GM21360 (cell line): ENCODE measurements around the gene TMEM235.

Experiments
- ATAC-seq: cut with Tn5 transposase; IDR thresholded peaks from one replicate; pipeline ENCODE4 v1.9.1; 2021; ENCODE audit warnings: mild to moderate bottlenecking, moderate library complexity; ENCODE audit not compliant: unreplicated experiment

TMEM235 gene

DNA sequence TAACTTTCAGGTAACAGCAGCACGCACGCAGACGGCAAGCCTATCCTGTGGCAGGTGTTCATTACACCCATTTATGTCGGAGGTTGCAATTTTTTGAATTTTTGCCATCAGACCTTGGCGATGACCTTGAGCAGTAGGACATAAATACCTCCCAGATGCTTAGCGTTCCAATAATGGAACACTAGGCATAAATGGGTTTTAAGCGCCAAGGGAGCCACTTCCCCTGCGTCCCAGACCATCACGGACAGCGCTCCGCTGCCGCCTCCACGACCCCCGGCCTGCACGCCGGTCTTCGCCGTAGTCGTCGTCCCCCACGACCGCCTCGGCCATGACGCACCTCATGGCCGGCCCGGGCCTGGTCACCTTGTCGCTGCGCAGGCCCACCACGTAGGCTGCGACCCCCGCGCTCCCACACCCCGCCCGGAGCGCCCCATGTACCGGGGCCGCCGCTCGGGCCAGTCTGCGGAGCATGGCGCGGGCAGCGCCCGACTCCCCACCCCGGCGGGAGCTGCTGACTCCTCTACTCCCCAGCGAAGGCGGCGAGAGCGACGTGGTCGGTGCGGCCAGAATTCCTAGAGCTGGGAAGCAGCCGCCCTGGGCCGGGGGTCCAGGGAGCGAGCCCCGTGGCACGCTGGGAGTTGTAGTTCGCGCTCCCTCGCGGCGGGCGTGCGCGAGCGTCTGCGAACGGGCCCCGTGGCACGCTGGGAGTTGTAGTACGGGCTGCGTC is 22.7 kb downstream of the TMEM235 start:
- ATAC-seq: peak; percentile 46

DNA sequence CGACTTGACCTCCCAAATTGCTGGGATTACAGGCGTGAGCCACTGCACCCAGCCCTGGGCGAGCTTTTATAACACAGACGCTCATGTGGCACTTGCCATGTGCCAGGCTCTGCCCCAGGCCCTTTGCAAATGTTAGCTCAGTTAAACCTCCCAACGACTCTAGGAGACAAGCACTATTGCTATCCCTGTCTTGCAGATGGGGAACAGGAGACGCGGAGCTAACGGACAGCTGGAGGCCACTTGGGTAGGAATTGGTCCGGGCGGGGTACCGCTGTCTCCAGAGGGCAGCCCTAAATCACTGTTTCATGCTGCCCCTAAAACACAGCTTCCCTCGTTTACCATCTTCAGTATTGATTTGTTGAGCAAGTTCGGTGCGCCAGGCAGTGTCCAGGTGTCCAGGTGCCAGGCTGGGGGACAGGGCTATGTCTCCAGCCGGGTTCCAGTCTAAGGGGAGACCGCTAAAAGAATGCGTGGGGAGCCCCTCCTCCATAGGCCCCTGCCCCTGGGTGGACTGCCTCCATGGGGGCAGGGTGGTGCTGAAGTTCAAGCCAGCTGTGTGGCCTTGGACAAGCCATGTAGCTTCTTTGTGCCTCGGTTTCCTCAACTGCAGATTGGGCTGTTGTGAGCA is 23.7 kb downstream of the TMEM235 start:
- no peak for ATAC-seq

DNA sequence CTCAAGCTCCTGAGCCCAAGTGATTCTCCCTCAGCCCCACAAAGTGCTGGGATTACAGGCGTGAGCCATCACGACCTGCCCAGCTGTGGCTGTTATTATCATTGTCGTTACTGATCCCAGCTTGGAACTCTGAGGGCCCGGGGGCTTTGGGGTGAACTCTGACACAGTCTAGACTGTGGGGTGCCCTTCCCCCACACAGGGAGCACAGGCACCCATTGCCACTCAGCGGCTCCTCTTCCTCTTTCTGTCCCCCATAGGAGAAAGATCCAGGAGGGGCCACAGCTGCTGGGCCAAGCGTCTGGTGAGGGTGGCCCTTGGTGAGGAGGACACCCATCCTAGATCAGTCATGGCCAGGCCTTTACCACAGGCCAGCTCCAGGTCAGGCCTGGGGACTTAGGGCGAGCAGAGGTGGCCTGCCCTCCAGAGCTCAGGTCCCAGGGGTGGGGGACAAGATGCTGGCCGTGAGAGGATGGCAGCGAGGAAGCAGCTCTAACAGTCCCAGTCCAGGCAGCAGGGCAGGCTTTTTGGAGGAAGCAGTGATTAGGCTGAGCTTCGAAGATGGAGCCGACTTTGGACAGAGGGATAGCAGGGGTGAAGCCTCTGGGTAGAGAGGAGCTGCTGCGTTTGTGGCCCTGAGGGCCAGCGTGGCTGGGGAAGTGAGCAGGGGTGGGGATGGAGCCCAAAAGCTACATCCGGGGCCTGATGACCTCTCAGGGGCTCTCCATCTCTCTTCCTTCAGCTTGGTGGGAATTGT is 24.7 kb downstream of the TMEM235 start:
- no peak for ATAC-seq

DNA sequence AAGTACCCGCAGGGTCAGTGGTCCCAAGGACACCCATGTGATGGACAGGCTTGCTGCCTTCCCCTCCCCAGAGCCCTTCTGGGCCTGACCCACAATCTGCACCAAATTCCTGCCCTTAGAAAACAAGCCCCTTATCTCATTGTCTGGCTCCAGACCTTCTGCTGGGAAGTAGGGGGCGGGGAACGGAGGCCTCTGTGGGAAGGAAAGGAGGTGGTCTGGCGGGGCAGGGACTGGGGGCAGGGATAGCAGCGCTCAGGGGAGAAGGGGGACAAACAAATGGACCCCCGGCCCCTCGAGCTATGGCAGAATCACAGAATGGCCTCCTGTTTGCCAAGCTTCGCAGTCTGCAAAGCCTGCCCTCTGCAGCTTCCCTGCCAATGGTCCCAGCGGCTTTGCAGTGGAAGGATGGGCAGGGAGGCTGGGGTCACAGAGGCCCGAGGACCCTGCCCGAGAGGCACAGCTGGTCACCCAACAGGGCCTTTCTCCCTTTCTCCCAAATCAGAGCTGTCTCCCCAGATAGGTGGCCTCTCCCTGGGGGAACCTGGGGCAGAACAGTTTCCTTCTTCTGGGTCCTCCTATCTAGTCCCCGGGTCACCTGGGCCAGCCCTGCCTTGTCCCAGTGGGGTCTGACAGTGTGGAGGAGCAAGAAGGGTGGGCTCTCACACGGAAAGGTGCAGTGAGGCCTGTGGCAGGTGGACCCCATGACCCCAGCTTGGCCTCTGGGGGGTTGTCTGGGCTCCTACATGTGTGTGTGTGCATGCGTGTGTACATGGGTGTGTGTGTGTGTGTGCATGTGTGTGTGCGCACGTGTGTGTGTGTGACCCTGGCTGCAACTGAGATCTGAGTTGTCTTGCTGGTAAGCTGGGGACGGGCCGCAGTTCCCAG is 25.5 kb downstream of the TMEM235 start:
- no peak for ATAC-seq

DNA sequence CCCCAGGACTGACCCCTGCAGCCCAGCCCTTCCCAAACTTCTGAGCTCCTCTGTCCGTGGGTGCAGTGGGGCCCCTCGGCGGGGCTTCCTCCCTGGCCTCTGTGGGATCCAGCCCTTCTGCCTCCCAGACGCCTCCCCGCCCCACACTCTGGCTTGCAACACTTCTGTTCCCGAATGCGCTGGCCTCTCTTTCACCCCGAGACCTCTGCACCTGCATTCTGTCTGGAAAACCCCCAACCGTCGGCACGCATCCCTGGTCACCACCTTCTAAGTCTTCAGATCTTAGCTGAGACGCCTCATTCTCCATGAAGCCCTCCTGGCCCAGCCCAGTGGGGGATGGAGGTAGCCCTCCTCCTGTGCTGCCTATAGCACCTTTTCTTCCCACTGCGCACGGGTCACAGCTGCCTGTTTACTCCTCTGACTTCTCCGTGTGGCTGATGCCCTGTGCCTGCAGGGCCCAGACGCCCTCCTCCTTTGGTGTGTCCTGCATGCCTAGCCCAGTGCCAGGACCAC is 26.4 kb downstream of the TMEM235 start:
- no peak for ATAC-seq

DNA sequence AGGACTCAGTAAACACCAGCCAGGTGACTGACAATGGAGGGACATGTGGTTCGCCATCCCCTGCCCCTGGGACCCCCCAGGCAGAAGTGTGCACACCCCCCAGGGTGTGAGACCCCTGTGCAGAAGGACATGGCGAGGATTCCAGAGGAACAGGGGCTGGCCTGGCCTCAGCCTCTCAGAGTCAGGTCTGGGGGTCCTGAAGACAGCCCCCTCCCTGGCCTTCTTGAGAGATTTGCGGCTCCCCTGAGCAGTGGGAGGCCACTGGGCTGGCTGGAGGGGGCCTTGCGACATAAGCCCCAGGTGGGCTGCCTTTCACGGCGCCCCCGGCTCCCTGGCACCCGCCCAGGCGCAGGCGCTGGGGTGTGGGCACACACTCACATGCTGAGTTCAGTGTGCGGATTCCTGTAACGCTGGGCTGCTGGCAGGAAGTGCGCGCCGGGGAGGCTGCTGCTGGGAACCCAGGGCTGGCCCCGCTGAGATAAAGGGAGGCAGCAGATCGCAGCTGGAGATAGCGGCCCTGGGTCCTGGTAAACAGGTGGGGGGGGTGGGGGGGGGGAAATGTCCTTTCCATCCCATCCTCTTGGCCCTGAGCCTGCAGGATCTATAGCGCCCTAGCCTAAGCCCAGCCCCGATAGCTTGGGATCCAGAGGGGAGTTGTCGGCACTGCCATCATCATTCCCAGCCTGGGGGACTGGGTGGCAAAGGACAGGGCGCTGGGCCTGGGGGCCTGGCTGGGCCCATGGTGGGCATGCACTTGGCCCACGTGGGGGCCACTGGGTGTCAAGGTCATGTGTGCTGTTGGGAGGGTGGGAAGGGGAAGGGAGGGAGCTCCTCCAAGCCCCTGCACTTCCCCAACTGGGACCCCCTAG is 27.1 kb downstream of the TMEM235 start:
- no peak for ATAC-seq

DNA sequence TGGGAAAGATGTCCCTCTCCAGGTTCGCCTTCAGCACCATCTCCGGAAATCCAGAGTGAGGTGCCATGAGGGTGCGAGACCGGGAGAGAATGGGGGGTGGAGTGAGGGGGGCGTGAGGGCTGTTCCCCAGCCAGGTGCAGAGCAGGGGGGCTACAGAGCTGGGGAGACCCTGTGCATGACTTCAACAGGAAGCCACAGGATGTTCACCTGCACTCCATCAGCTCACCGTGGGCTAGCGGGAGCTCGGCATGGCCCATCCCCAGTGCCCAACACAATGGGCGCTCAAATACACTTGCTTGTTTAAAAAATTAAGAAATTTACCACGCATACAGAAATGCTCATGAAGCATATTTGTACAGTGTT is 27.7 kb downstream of the TMEM235 start:
- ATAC-seq: no peak

DNA sequence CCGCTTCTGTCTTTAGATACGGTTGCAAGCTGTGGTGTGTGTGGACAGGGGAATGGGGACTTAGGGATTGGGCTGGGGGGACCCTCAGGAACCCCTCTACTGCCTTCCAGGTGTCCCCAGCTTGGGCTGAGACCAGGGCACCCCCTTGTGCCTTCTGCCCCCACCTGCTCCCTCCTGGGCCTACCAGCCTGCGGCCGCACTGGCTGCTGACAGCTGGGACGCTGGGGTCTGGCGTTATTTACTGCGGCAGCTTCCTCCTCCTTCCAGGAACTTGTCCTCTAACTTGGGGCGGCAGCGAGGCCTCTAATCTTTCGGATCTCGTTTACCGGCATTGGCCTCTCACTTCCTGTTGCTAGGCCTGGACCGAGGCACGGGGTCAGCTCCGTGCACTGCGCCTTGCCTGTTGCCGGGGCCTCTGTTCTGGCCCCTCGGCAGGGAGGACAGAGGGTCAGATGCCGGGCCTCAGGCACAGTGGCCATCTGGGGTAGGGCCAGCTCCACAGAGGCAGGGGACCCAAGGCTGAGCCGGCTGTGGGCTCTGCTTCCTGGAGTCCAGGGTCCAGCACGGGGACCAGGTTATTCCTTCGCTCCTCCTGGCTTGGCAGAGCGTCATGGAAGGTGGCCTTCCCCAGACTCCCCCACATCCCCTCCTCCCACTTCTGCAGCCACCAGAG is 31.8 kb downstream of the TMEM235 start:
- no peak for ATAC-seq

DNA sequence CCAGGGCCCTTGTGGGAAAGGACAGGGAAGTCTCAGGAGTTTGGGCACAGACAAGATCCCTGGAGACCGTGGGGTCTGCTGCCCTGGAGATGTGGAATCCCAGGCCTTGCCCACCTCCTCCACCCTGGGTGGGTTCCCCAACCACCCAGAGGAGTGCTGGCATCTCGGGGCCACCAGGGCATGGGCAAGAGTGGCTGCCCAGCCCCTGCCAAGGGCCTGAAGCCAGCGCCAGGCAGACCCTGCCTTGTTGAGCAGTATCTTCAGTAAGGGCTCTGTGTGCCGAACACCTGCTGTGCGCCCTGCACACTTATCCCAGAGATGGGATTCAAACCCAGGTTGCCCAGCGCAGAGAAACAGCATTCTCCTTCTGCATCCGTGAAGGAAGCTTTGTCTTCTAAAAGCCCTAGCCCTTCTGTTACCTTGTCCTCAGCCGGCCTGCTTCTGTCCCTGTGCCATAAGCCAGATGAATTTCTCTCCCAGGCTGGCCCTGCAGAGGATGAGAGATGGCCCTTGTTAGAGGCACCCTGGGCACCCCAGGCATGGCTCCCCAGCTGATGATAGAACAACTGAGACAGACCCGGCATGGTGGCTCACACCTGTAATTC is 32.4 kb downstream of the TMEM235 start:
- no peak for ATAC-seq

DNA sequence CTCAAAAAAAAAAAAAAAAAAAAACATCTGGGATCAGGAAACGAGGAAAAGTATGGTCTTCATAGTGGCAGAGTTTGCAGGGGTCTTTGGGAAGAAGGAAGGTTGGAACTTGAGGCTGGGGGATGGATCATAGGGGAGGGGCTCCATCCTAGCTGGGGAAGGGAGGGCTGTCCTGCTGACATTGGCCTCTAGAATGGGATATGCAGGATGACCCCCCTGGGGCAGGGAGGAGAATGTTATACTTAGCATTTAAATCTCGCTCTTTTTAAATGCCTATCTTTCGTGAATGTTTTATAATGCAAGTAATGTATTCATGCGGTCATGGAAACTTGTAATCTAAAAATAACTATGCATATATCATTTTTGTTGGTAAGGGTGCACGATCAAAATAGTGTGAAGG is 33.2 kb downstream of the TMEM235 start:
- ATAC-seq: no peak

DNA sequence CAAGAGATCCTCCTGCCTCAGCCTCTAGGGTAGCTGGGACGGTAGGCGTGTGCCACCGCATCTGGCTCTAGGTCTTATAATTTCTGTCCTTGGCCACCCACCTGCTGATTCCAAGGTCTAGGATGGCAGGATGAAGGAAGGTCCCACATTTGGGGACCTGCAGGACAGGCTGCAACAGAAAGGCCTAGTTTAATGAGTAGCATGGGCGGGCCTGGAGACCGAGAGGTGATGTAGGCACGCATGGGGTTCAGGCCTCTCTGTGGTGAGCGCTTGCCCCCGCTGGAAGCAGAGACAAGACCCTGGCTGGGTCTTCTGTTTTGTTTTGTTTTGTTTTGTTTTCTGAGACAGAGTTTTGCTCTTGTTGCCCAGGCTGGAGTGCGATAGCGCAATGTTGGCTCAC is 33.7 kb downstream of the TMEM235 start:
- ATAC-seq: no peak

DNA sequence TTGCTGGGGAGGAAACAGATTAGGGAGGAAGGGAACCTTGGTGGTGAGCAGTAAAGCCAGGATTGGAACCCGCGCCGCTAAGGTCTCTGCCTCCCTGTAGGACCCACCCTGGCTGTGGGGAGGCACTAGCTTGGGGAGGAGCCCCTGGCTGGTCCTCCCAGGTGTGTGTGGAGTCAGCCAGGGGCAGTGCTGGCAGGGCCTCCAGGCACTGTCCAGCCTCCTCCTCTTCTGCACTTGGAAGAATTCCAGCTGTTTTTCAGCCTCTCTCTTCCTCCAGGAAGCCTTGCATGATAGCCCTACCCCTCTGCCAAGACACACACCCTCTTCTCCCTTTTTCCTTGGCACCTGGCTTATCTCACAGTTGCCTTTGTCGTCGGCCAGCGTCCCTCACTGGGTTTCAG is 34.8 kb downstream of the TMEM235 start:
- no peak for ATAC-seq

DNA sequence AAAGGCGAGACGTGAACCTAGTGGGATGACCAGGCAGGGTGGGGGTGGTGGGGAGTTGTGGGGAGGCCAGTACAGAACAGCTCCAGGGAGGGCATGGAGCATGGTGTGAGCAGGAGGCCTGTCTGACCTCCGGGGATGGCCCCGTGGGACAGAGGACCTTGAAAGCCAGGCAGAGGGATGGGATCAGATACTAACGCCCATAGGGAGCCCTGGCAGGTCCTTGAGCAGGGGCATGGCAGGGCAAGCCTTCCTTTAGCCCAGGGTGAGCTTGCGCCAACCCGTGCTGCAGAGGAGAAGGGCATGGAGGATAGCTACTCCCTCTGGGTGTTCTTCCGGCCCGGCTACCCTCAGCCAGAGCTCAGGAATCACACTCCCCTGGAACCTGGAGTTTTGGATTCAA is 35.3 kb downstream of the TMEM235 start:
- ATAC-seq: no peak

DNA sequence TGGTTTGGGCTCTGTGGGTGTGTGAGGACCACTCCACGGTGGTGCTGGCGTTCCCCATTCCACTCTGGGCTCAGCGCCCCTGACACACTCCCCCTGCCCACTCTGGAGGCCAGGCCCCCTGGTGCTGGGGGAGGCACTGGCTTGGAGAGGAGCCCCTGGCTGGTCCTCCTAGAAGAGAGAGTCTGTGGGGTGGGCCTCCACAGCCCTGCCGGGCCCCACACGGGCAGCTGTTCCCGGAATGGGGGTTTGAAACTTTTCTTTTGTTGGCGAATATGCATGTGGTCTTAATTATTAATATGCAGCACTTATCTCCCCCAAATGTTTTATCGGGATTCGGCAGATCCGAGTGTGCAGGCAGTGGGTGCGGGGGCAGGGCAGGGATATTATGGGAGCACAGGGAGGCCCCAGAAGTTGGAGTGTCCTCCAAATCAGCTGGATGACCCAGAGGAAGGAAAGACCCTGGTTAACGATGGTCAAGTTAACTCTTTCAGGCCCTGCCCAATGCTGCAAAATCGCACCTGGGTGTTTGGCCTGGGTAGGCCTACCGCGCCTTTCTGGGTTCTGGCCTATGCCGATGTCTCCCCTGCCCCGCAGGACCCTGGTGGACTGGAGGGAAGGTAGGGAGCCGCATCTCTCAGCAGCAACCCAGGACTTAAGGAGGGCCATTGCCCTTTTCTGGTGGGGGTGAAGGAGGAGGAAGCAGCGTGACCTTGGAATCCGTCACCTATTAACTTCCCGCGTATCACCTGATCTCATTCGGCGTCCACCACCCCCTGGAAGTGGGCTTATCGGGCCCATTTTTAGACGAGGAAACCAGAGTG is 36.0 kb downstream of the TMEM235 start:
- ATAC-seq: no peak

DNA sequence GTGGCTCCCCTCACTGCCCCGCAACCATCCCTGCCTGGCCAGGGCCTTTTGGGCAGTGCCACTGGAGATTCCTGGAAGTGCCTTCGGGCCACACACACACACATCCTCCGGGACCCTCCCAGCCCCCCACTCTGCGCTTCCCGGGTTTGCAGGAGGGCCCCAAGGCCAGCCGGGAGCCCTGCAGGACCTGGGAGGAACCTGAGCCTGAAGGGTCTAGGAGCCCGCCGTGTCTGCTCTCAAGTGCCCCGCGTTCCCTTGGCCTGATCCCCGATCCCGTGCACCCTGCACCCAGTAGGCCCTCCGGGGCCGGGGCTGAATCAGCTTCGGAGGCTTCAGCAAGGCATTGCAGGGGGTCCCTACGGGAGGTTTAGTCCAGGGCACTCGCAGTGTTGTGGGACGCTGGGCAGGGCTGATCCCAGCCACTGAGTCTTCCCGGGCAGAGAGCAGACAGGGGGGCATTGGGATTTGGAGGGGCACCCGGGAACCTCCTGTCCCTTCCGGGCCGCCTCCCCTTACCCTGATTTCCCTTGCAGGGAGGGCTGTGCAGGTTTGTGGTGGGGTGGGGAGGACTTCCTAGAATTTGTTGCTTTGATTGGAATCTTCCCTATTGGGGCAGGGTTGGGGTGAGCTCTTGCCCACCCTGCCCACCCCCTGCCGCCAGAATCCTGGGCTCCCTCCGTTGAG is 36.9 kb downstream of the TMEM235 start:
- ATAC-seq: no peak

DNA sequence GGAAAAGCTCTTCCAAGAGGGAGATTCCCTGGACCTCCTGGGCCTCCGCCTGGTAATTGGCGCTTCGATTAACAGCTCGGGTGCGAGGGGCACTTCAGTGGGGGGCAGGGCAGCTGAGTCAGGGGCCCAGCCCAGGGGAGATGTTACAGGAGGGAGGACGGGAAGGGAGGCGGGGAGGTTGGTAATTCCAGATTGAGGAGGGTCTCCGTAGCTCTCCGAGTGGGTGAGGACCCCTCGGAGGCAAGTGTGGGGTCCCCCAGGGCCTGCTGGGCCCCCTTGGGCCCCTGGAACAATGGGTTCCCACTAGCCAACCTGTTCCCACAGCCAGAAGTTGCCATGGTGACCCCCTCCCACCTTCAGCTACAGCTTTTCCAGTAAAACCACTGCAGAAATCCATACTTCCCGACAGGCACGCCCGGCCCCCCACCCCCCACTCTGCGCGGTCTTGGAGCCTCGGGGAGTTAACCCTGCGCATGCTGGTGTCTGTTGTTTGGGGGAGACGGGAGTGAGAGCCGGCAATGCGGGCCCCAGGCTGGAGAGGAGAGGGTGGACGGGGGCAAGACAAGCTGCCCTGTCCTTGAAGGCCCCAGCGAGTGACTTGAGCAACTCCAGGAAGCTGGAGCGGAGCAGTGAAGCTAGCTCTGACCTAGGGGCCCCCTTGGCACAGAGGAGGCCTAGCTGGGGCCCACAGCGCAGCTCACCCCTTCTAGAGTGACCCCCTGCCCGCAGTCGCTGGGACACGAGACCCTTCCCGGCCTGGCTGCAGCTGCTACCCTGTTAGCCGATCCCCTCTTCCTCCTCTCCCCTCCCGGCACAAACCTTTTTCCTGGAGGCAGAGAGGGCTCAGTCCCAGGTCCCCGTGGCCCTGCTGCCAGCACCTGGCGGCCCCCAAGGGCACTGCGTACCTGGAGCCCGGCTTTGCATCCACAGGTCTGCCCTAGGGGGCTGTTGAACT is 37.8 kb downstream of the TMEM235 start:
- ATAC-seq: no peak
